22Rv1 (cell line): ENCODE measurements around the gene HECA.

Experiments used
- ZFX ChIP-seq: fragments of 450-650 bp; IDR thresholded peaks from 2 replicates; pipeline ENCODE4 v1.6.1; 2017; ENCODE audit warnings: antibody characterized with exemption, borderline replicate concordance
- TF ChIP-seq, protein P1 (sequence below): fragments of 450-650 bp; IDR thresholded peaks from 2 replicates; pipeline ENCODE4 v1.5.1; 2017; ENCODE audit warnings: mild to moderate bottlenecking

GRCh38 chr6:139166238-139166955, 31.5 kb downstream of the HECA start:
- TF ChIP-seq, protein P1, sequence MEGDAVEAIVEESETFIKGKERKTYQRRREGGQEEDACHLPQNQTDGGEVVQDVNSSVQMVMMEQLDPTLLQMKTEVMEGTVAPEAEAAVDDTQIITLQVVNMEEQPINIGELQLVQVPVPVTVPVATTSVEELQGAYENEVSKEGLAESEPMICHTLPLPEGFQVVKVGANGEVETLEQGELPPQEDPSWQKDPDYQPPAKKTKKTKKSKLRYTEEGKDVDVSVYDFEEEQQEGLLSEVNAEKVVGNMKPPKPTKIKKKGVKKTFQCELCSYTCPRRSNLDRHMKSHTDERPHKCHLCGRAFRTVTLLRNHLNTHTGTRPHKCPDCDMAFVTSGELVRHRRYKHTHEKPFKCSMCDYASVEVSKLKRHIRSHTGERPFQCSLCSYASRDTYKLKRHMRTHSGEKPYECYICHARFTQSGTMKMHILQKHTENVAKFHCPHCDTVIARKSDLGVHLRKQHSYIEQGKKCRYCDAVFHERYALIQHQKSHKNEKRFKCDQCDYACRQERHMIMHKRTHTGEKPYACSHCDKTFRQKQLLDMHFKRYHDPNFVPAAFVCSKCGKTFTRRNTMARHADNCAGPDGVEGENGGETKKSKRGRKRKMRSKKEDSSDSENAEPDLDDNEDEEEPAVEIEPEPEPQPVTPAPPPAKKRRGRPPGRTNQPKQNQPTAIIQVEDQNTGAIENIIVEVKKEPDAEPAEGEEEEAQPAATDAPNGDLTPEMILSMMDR: no peak
- TF ChIP-seq ZFX: no peak
